Astrocyte of the cerebellum (primary cell): ENCODE results near the gene NIPA2.
"Not testable (repeated sequence)": the region's sequence is repeated elsewhere in the genome, so short reads cannot be mapped to it uniquely, and the experiment has no call there.

Experiments used
- DNase-seq: peaks from one replicate; pipeline ENCODE4 v3.0.0-alpha.2; 2011; ENCODE audit warnings: low read depth
- H3K4me3 ChIP-seq: 2 replicates; pipeline ENCODE4 v1.5.1; 2011; ENCODE audit warnings: mild to moderate bottlenecking, low read depth, low read length, moderate library complexity
- CTCF ChIP-seq: IDR thresholded peaks from 2 replicates; pipeline ENCODE4 v1.5.1; 2012; ENCODE audit warnings: low read length, low read depth, moderate library complexity, mild to moderate bottlenecking; ENCODE audit errors: missing control alignments
- in situ Hi-C: cut with HindIII; loops from 2 replicates; pipeline ENCODE4 v1.10.0; 2017; ENCODE audit warnings: low sequenced_read_pairs

The NIPA2 gene

GRCh38 chr15:22806156-22806555, 32.3 kb upstream of the NIPA2 start:
- DNase-seq, result no peak
- no peak overlapping the region for H3K4me3 ChIP-seq
- in situ Hi-C loops, result no loop called here
- TF ChIP-seq CTCF, result no peak

- no peak for TF ChIP-seq CTCF
- in situ Hi-C loops, result no loop called here
- no peak for DNase-seq
- no peak overlapping the region for H3K4me3 ChIP-seq
Observed at GRCh38 chr15:22806664-22807063, 31.8 kb upstream of the NIPA2 start.

- DNase-seq, in situ Hi-C loops, H3K4me3 ChIP-seq: not testable (repeated sequence)
Observed at GRCh38 chr15:22807831-22808230, 30.6 kb upstream of the NIPA2 start.

- DNase-seq, result no peak
- no peak for TF ChIP-seq CTCF
- in situ Hi-C loops, result no loop called here
- no peak overlapping the region for H3K4me3 ChIP-seq
Observed at GRCh38 chr15:22808240-22808639, 30.2 kb upstream of the NIPA2 start.

GRCh38 chr15:22808761-22809280, 29.6 kb upstream of the NIPA2 start:
- in situ Hi-C loops, result no loop called here
- DNase-seq, result peak; percentile 49
- no peak overlapping the region for H3K4me3 ChIP-seq
- TF ChIP-seq CTCF, result no peak

- H3K4me3 ChIP-seq, result no peak overlapping the region
- in situ Hi-C loops, result no loop called here
- no peak for TF ChIP-seq CTCF
- no peak for DNase-seq
Observed at GRCh38 chr15:22810033-22810852, 28.2 kb upstream of the NIPA2 start.

GRCh38 chr15:22810853-22811338, 27.6 kb upstream of the NIPA2 start:
- TF ChIP-seq CTCF, result no peak
- in situ Hi-C loops, result no loop called here

More at GRCh38 chr15:22810853-22811338, 27.6 kb upstream of the NIPA2 start:
- H3K4me3 ChIP-seq, result no peak overlapping the region
- DNase-seq, result no peak
